H9 (cell line): ENCODE measurements around the gene CRACDL. TPM values are rescaled to one million over a fixed set of nuclear protein-coding genes. Genes with fewer than 3 reads are reported as not detected.
"Not testable (repeated sequence)": the region's sequence is repeated elsewhere in the genome, so short reads cannot be mapped to it uniquely, and the experiment has no call there.

Source experiments
- DNase-seq: peaks from one replicate; pipeline ENCODE4 v3.0.0-alpha.2; 2017
- H2AFZ ChIP-seq: one replicate; pipeline ENCODE4 v1.6.1; 2013; ENCODE audit warnings: mild to moderate bottlenecking, low read length, control low read depth, moderate library complexity
- H2AK5ac ChIP-seq: 2 replicates; pipeline ENCODE4 v1.6.1; 2013; ENCODE audit warnings: low read length, control low read depth, mixed read lengths; ENCODE audit not compliant: insufficient read length
- H2BK120ac ChIP-seq: one replicate; pipeline ENCODE4 v1.6.1; 2013; ENCODE audit warnings: low read depth, mild to moderate bottlenecking, low read length, control low read depth, inconsistent platforms; ENCODE audit not compliant: poor library complexity, severe bottlenecking
- H2BK12ac ChIP-seq: 2 replicates; pipeline ENCODE4 v1.6.1; 2013; ENCODE audit warnings: low read length, control low read depth, mixed read lengths, low read depth; ENCODE audit not compliant: insufficient read length
- H2BK15ac ChIP-seq: 2 replicates; pipeline ENCODE4 v1.6.1; 2013; ENCODE audit warnings: low read depth, low read length, control low read depth
- H2BK20ac ChIP-seq: one replicate; pipeline ENCODE4 v1.6.1; 2013; ENCODE audit warnings: low read depth, mild to moderate bottlenecking, low read length, control low read depth, inconsistent platforms; ENCODE audit not compliant: poor library complexity, severe bottlenecking
- H2BK5ac ChIP-seq: 2 replicates; pipeline ENCODE4 v1.6.1; 2013; ENCODE audit warnings: low read length, control low read depth, mixed read lengths; ENCODE audit not compliant: insufficient read length
- H3K14ac ChIP-seq: 2 replicates; pipeline ENCODE4 v1.6.1; 2013; ENCODE audit warnings: low read length, control low read depth; ENCODE audit not compliant: insufficient read depth
- H3K18ac ChIP-seq: 2 replicates; pipeline ENCODE4 v1.6.1; 2013; ENCODE audit warnings: low read depth, mild to moderate bottlenecking, mixed read lengths, low read length, control low read depth; ENCODE audit not compliant: insufficient read length
- H3K23ac ChIP-seq: 2 replicates; pipeline ENCODE4 v1.6.1; 2013; ENCODE audit warnings: low read length, control low read depth, mixed read lengths, low read depth; ENCODE audit not compliant: insufficient read length
- H3K23me2 ChIP-seq: 2 replicates; pipeline ENCODE4 v1.6.1; 2013; ENCODE audit warnings: low read depth, mild to moderate bottlenecking, mixed read lengths, low read length, control low read depth; ENCODE audit not compliant: insufficient read length, poor library complexity, severe bottlenecking
- H3K27ac ChIP-seq: 2 replicates; pipeline ENCODE4 v1.5.1; 2013; ENCODE audit warnings: low read length, control low read depth, mixed read lengths, low read depth; ENCODE audit not compliant: insufficient read length
- H3K27me3 ChIP-seq: 2 replicates; pipeline ENCODE4 v1.6.1; 2013; ENCODE audit warnings: low read length, control low read depth, inconsistent platforms; ENCODE audit not compliant: insufficient read depth
- H3K4ac ChIP-seq: 2 replicates; pipeline ENCODE4 v1.6.1; 2013; ENCODE audit warnings: low read depth, mild to moderate bottlenecking, control low read depth, inconsistent platforms, low read length, moderate library complexity
- H3K4me1 ChIP-seq: 2 replicates; pipeline ENCODE4 v1.6.1; 2013; ENCODE audit warnings: low read length, control low read depth, inconsistent platforms; ENCODE audit not compliant: insufficient read depth
- H3K4me2 ChIP-seq: 2 replicates; pipeline ENCODE4 v1.6.1; 2013; ENCODE audit warnings: low read length, control low read depth, mixed read lengths; ENCODE audit not compliant: insufficient read length, insufficient read depth
- H3K56ac ChIP-seq: 2 replicates; pipeline ENCODE4 v1.6.1; 2013; ENCODE audit warnings: low read depth, mild to moderate bottlenecking, mixed read lengths, low read length, control low read depth; ENCODE audit not compliant: insufficient read length
- H3K79me1 ChIP-seq: 2 replicates; pipeline ENCODE4 v1.6.1; 2013; ENCODE audit warnings: low read depth, mild to moderate bottlenecking, moderate library complexity, low read length, control low read depth, inconsistent platforms; ENCODE audit not compliant: insufficient read depth, poor library complexity, severe bottlenecking
- H3K79me2 ChIP-seq: 2 replicates; pipeline ENCODE4 v1.6.1; 2013; ENCODE audit warnings: low read length, control low read depth, inconsistent platforms; ENCODE audit not compliant: insufficient read depth
- H3K9ac ChIP-seq: 2 replicates; pipeline ENCODE4 v1.6.1; 2013; ENCODE audit warnings: low read length, control low read depth, mixed read lengths; ENCODE audit not compliant: insufficient read length; ENCODE audit errors: extremely low read depth
- H3K9me3 ChIP-seq: one replicate; pipeline ENCODE4 v1.6.1; 2013; ENCODE audit warnings: low read depth, low read length, inconsistent platforms; ENCODE audit not compliant: control insufficient read depth
- H3T11ph ChIP-seq: one replicate; pipeline ENCODE4 v1.6.1; 2013; ENCODE audit warnings: mild to moderate bottlenecking, low read length, control low read depth, inconsistent platforms
- H4K20me1 ChIP-seq: one replicate; pipeline ENCODE4 v1.6.1; 2013; ENCODE audit not compliant: control insufficient read depth, insufficient read length, insufficient read depth
- H4K5ac ChIP-seq: 2 replicates; pipeline ENCODE4 v1.6.1; 2013; ENCODE audit warnings: low read depth, mild to moderate bottlenecking, mixed read lengths, low read length, control low read depth; ENCODE audit not compliant: insufficient read length
- H4K8ac ChIP-seq: replicated peaks from 2 replicates; pipeline ENCODE4 v1.6.1; 2013; ENCODE audit warnings: low read length, control low read depth, mixed read lengths, low read depth; ENCODE audit not compliant: insufficient read length
- H4K91ac ChIP-seq: 2 replicates; pipeline ENCODE4 v1.6.1; 2013; ENCODE audit warnings: low read depth, mild to moderate bottlenecking, moderate library complexity, mixed read lengths, low read length, control low read depth; ENCODE audit not compliant: insufficient read length
- H3K27ac Mint-ChIP-seq, 3 experiments: 2 replicates in 2 of 3; 3 replicates in 1 of 3; pipeline ENCODE4 v1.8.0; 2020 to 2021; ENCODE audit warnings: mixed read lengths in 3 of 3, mild to moderate bottlenecking in 1 of 3, moderate library complexity in 1 of 3
- H3K27me3 Mint-ChIP-seq: 2 replicates; pipeline ENCODE4 v1.8.0; 2021; ENCODE audit warnings: low read depth, mild to moderate bottlenecking, moderate library complexity, mixed read lengths
- H3K36me3 Mint-ChIP-seq, 3 experiments: 2 replicates in 2 of 3; 3 replicates in 1 of 3; pipeline ENCODE4 v1.8.0; 2020 to 2021; ENCODE audit warnings: low read depth in 3 of 3, mixed read lengths in 3 of 3; ENCODE audit not compliant: insufficient read depth in 1 of 3
- H3K4me1 Mint-ChIP-seq, 2 experiments: 2 replicates each; pipeline ENCODE4 v1.8.0; 2020; ENCODE audit warnings: mixed read lengths in 2 of 2
- H3K4me3 Mint-ChIP-seq, 2 experiments: 2 replicates in 1 of 2; 3 replicates in 1 of 2; pipeline ENCODE4 v1.8.0; 2020 to 2021; ENCODE audit warnings: mild to moderate bottlenecking in 2 of 2, mixed read lengths in 2 of 2, moderate library complexity in 1 of 2
- H3K9me3 Mint-ChIP-seq, 2 experiments: 2 replicates in 1 of 2; 3 replicates in 1 of 2; pipeline ENCODE4 v1.8.0; 2020; ENCODE audit warnings: mild to moderate bottlenecking in 2 of 2, mixed read lengths in 2 of 2, moderate library complexity in 1 of 2
- WGBS: extraction: QIAGEN DNeasy Blood & Tissue Kit; methylation state at CpG from one replicate; pipeline ENCODE4 v1.1.7; 2013; ENCODE audit warnings: missing lambda C conversion rate, low lambda C conversion rate, mixed read lengths; ENCODE audit not compliant: insufficient read length; ENCODE audit errors: extremely low coverage; 5-methylcytosine and 5-hydroxymethylcytosine counted together
- total RNA-seq: library from RNA; stranded (reverse); gene quantifications from 2 replicates; pipeline ENCODE4 v1.2.1, GENCODE V29; 2021
- TF ChIP-seq, protein P1 (sequence below): fragments of 200-600 bp; sonication (generic); conservative IDR thresholded peaks from 3 replicates; pipeline ENCODE4 v1.8.0; 2021; ENCODE audit warnings: antibody characterized with exemption, mild to moderate bottlenecking

CRACDL gene
- total RNA-seq, 1 experiment from 2014 or later = 0.48 TPM

- H3K4me1 ChIP-seq = no peaks in the 10 kb centered on the region
Measured at GRCh38 chr2:98900721-98901120, 35.3 kb downstream of the CRACDL start.

DNA sequence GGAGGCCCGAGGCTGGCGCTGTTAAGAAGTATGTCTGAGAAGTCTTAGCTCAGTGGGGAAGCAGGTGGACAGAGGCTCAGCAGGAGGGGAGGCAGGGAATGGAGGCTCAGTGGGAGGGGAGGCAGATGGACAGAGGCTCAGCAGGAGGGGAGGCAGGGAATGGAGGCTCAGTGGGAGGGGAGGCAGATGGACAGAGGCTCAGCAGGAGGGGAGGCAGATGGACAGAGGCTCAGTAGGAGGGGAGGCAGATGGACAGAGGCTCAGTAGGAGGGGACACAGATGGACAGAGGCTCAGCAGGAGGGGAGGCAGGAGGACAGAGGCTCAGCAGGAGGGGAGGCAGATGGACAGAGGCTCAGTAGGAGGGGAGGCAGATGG, 36.3 kb downstream of the CRACDL start:
- H3T11ph ChIP-seq, H4K5ac ChIP-seq, H3K4me3 Mint-ChIP-seq, H3K4me1 ChIP-seq, H3K56ac ChIP-seq, H3K4me2 ChIP-seq, H3K9me3 ChIP-seq, H2BK5ac ChIP-seq, H3K14ac ChIP-seq, H3K18ac ChIP-seq, H3K27ac ChIP-seq, H2BK120ac ChIP-seq, H3K79me2 ChIP-seq, H2AK5ac ChIP-seq, H4K91ac ChIP-seq, H3K23ac ChIP-seq, H3K27me3 ChIP-seq, H3K27me3 Mint-ChIP-seq, H3K4ac ChIP-seq, H4K8ac ChIP-seq, H3K79me1 ChIP-seq, H2BK12ac ChIP-seq, DNase-seq, H2AFZ ChIP-seq, H2BK20ac ChIP-seq, H2BK15ac ChIP-seq, H3K36me3 Mint-ChIP-seq, H4K20me1 ChIP-seq, H3K9ac ChIP-seq, H3K9me3 Mint-ChIP-seq, H3K23me2 ChIP-seq: not testable (repeated sequence)
- WGBS = no CpG with 5 or more reads among the region's 2 CpGs
- Mint-ChIP-seq H3K4me1 (peaks cover 11 to 13% of the 10 kb centered on the region in 2 experiments), H3K27ac (peak overlapping the region in 1 of 3 experiments; percentile 70; a peak in 1 of 7 replicates)

More at GRCh38 chr2:98900721-98901120, 35.3 kb downstream of the CRACDL start:
- Histone ChIP-seq H3K23ac (no peak overlapping the region), H3K79me1 (no peaks in the 10 kb centered on the region), H4K5ac (no peak overlapping the region), H2BK20ac (no peak overlapping the region), H3K23me2 (no peaks in the 10 kb centered on the region), H4K20me1 (no peaks in the 10 kb centered on the region), H3K27ac (no peak overlapping the region), H3K79me2 (no peaks in the 10 kb centered on the region), H3K4me2 (no peak overlapping the region), H2AK5ac (no peak overlapping the region), H3T11ph (no peak overlapping the region), H3K27me3 (no peaks in the 10 kb centered on the region), H3K9me3 (no peaks in the 10 kb centered on the region), H2BK12ac (no peak overlapping the region), H2BK120ac (no peak overlapping the region), H2BK15ac (no peak overlapping the region), H3K9ac (no peak overlapping the region), H2BK5ac (no peak overlapping the region), H4K8ac (no peak overlapping the region), H4K91ac (no peak overlapping the region), H3K4ac (no peak overlapping the region), H2AFZ (no peak overlapping the region), H3K56ac (no peak overlapping the region), H3K18ac (no peak overlapping the region), H3K14ac (no peak overlapping the region; the same call in 1 of the 2 replicates)
- TF ChIP-seq, protein P1, sequence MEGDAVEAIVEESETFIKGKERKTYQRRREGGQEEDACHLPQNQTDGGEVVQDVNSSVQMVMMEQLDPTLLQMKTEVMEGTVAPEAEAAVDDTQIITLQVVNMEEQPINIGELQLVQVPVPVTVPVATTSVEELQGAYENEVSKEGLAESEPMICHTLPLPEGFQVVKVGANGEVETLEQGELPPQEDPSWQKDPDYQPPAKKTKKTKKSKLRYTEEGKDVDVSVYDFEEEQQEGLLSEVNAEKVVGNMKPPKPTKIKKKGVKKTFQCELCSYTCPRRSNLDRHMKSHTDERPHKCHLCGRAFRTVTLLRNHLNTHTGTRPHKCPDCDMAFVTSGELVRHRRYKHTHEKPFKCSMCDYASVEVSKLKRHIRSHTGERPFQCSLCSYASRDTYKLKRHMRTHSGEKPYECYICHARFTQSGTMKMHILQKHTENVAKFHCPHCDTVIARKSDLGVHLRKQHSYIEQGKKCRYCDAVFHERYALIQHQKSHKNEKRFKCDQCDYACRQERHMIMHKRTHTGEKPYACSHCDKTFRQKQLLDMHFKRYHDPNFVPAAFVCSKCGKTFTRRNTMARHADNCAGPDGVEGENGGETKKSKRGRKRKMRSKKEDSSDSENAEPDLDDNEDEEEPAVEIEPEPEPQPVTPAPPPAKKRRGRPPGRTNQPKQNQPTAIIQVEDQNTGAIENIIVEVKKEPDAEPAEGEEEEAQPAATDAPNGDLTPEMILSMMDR = no peak
- H3K4me3 Mint-ChIP-seq = no peak overlapping the region
- H3K27me3 Mint-ChIP-seq = peaks cover 2% of the 10 kb centered on the region
- H3K36me3 Mint-ChIP-seq = no peaks in the 10 kb centered on the region
- no peak for DNase-seq
- H3K9me3 Mint-ChIP-seq = peaks cover 0 to 3% of the 10 kb centered on the region in 2 experiments; a peak in 2 of 5 replicates
- no CpG with 5 or more reads among the region's 8 CpGs for WGBS
- no peak overlapping the region for H3K27ac Mint-ChIP-seq
- peaks cover 13 to 14% of the 10 kb centered on the region in 2 experiments for H3K4me1 Mint-ChIP-seq
